K562 (cell line): ENCODE measurements around the gene LZTR1. TPM values are rescaled to one million over a fixed set of nuclear protein-coding genes. Genes with fewer than 3 reads are reported as not detected.

Source experiments
- IRF2 ChIP-seq: sonication (generic); formaldehyde crosslinking; IDR thresholded peaks from 2 replicates; pipeline ENCODE4 v1.8.1; 2022; ENCODE audit warnings: mild to moderate bottlenecking, missing genetic modification reagents
- ZNF586 ChIP-seq: fragments of 450-650 bp; formaldehyde crosslinking; conservative IDR thresholded peaks from 2 replicates; pipeline ENCODE4 v1.4.0; 2020; ENCODE audit warnings: mild to moderate bottlenecking, moderate library complexity
- polyA plus RNA-seq, 8 experiments: library from polyadenylated mRNA; depleted of rRNA in 4 of 8; stranded (reverse) in 5 of 8; unstranded in 3 of 8; fragments of >200 nt; fragmentation: Nextera tagmentation in 2 of 8; fragmentation: Illumina TruSeq in 1 of 8; extraction: Ambion mirVana in 2 of 8; extraction: Trizol in 1 of 8; gene quantifications; 2 replicates each; pipeline versions ENCODE4 v1.2.1 to v1.2.3, GENCODE V29; 2011 to 2014; ENCODE audit warnings: inconsistent platforms in 1 of 8, missing spikeins in 1 of 8
- total RNA-seq, 7 experiments: library from RNA; depleted of rRNA in 6 of 7; stranded (reverse); fragments of >200 nt in 6 of 7; fragmentation: Illumina TruSeq in 2 of 7; extraction: Trizol in 2 of 7; gene quantifications; 2 replicates each; pipeline versions ENCODE4 v1.2.1 to v1.2.3, GENCODE V29; 2011 to 2021; ENCODE audit warnings: low replicate concordance in 1 of 7
- TF ChIP-seq, protein P1 (sequence below), 2 experiments: fragments of 450-650 bp; IDR thresholded peaks; 2 replicates each; pipeline ENCODE4 v1.6.1; 2016; ENCODE audit warnings: mild to moderate bottlenecking in 2 of 2, borderline replicate concordance in 1 of 2, low read depth in 1 of 2, moderate library complexity in 1 of 2
- TF ChIP-seq, protein P2 (sequence below), 3 experiments: IDR thresholded peaks in 2 of 3; conservative IDR thresholded peaks in 1 of 3; 2 replicates each; pipeline ENCODE4 v1.5.1; 2011 to 2012; ENCODE audit warnings: low read length in 3 of 3, mild to moderate bottlenecking in 3 of 3, control low read depth in 2 of 3, improper control_type of control experiment in 1 of 3, inconsistent platforms in 1 of 3, low read depth in 1 of 3, mixed read lengths in 1 of 3, moderate library complexity in 1 of 3; ENCODE audit not compliant: insufficient read depth in 2 of 3
- TF ChIP-seq, protein P3 (sequence below): conservative IDR thresholded peaks from 2 replicates; pipeline ENCODE4 v1.6.1; 2011; ENCODE audit warnings: low read depth, mild to moderate bottlenecking, low read length; ENCODE audit not compliant: control insufficient read depth
- TF ChIP-seq, protein P4 (sequence below), 2 experiments: IDR thresholded peaks; 2 replicates each; pipeline ENCODE4 v1.6.1; 2011; ENCODE audit warnings: borderline replicate concordance in 1 of 2, control low read depth in 1 of 2, low read depth in 1 of 2, low read length in 1 of 2, mild to moderate bottlenecking in 1 of 2, mixed read lengths in 1 of 2, moderate library complexity in 1 of 2; ENCODE audit not compliant: insufficient read depth in 1 of 2, insufficient read length in 1 of 2, poor library complexity in 1 of 2, severe bottlenecking in 1 of 2; ENCODE audit errors: extremely low read depth in 1 of 2
- TF ChIP-seq, protein P5 (sequence below): IDR thresholded peaks from 2 replicates; pipeline ENCODE4 v1.6.1; 2011; ENCODE audit warnings: borderline replicate concordance, low read depth, mild to moderate bottlenecking, moderate library complexity, low read length; ENCODE audit not compliant: insufficient read depth, poor library complexity, severe bottlenecking
- TF ChIP-seq, protein P6 (sequence below): fragments of 450-650 bp; IDR thresholded peaks from 2 replicates; pipeline ENCODE4 v1.6.1; 2016; ENCODE audit warnings: missing biosample characterization, missing genetic modification characterization

LZTR1 gene
- total and polyA plus RNA-seq, 9 of the 15 experiments (the other 6 are each of a cell fraction or from before 2014, with no cell fraction given), result 2.2 to 135 (median 63.0) TPM

DNA sequence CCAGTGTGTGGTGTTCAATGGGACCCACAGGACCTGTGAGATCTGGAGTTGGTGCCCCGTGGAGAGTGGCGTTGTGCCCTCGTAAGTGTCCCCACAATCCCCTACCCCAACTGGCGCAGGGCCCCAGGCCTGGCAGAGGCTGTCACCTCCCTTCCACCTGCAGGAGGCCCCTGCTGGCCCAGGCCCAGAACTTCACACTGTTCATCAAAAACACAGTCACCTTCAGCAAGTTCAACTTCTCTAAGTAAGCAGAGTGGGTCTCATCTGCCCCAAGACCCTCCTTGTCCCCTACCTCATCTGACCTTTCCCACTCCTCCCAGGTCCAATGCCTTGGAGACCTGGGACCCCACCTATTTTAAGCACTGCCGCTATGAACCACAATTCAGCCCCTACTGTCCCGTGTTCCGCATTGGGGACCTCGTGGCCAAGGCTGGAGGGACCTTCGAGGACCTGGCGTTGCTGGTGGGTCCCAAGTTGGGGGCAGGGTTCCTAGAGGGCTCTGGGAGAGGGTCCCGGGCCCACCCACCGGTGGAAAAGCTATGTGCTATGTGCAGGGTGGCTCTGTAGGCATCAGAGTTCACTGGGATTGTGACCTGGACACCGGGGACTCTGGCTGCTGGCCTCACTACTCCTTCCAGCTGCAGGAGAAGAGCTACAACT, 41.0 kb downstream of the LZTR1 start (continued):
- TF ChIP-seq, protein P1, sequence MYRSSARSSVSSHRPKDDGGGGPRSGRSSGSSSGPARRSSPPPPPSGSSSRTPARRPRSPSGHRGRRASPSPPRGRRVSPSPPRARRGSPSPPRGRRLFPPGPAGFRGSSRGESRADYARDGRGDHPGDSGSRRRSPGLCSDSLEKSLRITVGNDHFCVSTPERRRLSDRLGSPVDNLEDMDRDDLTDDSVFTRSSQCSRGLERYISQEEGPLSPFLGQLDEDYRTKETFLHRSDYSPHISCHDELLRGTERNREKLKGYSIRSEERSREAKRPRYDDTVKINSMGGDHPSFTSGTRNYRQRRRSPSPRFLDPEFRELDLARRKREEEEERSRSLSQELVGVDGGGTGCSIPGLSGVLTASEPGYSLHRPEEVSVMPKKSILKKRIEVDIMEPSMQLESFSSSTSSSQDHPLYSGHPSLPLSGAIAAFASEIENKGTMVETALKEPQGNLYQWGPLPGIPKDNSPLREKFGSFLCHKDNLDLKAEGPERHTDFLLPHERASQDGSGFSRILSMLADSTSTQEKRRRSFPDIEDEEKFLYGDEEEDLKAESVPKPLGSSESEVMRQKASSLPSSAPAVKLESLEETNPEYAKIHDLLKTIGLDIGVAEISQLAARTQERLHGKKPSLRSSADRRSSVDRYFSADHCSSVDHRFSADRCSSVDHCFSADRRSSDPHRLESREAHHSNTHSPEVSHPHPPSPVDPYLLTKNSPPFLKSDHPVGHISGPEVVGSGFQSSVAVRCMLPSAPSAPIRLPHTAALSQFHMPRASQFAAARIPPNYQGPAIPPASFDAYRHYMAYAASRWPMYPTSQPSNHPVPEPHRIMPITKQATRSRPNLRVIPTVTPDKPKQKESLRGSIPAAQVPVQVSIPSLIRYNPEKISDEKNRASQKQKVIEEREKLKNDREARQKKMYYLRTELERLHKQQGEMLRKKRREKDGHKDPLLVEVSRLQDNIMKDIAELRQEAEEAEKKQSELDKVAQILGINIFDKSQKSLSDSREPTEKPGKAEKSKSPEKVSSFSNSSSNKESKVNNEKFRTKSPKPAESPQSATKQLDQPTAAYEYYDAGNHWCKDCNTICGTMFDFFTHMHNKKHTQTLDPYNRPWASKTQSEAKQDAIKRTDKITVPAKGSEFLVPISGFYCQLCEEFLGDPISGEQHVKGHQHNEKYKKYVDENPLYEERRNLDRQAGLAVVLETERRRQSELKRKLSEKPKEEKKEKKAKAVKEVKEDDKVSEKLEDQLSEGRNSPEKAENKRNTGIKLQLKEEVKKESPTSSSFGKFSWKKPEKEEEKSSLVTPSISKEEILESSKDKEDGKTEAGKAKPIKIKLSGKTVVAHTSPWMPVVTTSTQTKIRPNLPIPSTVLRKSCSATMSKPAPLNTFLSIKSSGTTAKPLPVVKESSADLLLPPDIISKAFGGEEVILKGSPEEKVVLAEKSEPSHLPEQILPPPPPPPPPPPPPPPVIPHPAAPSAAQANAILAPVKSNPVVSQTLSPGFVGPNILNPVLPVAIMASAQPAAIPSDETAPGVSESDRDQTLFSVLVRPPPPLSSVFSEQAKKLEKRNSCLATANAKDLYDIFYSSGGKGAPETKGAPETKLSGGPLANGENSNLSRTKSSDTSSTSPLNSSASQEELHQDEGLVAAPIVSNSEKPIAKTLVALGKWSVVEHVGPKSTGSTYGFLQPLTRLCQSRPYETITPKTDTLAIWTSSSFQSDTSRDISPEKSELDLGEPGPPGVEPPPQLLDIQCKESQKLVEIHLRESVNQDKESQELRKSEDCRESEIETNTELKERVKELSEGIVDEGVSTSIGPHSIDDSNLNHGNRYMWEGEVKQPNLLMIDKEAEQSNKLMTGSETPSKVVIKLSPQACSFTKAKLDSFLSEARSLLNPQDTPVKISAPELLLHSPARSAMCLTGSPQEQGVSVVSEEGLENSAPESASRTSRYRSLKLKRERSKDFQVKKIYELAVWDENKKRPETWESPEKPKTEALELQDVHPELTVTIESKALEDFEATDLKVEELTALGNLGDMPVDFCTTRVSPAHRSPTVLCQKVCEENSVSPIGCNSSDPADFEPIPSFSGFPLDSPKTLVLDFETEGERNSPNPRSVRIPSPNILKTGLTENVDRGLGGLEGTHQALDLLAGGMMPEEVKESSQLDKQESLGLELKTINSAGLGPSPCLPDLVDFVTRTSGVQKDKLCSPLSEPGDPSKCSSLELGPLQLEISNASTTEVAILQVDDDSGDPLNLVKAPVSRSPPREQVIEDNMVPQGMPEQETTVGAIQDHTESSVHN (IDR thresholded peaks at IDR 0.05; ENCODE audit: borderline replicate concordance in 1 of 2, low read depth in 1 of 2), result no peak
- TF ChIP-seq, protein P2, sequence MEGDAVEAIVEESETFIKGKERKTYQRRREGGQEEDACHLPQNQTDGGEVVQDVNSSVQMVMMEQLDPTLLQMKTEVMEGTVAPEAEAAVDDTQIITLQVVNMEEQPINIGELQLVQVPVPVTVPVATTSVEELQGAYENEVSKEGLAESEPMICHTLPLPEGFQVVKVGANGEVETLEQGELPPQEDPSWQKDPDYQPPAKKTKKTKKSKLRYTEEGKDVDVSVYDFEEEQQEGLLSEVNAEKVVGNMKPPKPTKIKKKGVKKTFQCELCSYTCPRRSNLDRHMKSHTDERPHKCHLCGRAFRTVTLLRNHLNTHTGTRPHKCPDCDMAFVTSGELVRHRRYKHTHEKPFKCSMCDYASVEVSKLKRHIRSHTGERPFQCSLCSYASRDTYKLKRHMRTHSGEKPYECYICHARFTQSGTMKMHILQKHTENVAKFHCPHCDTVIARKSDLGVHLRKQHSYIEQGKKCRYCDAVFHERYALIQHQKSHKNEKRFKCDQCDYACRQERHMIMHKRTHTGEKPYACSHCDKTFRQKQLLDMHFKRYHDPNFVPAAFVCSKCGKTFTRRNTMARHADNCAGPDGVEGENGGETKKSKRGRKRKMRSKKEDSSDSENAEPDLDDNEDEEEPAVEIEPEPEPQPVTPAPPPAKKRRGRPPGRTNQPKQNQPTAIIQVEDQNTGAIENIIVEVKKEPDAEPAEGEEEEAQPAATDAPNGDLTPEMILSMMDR (IDR thresholded peaks at IDR 0.05 in 2 of 3, conservative IDR thresholded peaks at IDR 0.05 in 1 of 3; ENCODE audit: insufficient read depth in 2 of 3, low read depth in 1 of 3, low read length in 3 of 3), result peak; percentile 50 to 73 (median 68)
- TF ChIP-seq, protein P3, sequence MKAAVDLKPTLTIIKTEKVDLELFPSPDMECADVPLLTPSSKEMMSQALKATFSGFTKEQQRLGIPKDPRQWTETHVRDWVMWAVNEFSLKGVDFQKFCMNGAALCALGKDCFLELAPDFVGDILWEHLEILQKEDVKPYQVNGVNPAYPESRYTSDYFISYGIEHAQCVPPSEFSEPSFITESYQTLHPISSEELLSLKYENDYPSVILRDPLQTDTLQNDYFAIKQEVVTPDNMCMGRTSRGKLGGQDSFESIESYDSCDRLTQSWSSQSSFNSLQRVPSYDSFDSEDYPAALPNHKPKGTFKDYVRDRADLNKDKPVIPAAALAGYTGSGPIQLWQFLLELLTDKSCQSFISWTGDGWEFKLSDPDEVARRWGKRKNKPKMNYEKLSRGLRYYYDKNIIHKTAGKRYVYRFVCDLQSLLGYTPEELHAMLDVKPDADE, result no peak
- TF ChIP-seq ZNF586 (0 out of 2 replicates have a peak, but pooled peaks have one; percentile 19), IRF2 (CRISPR knock-in tag) (no peak)
- TF ChIP-seq, protein P4, sequence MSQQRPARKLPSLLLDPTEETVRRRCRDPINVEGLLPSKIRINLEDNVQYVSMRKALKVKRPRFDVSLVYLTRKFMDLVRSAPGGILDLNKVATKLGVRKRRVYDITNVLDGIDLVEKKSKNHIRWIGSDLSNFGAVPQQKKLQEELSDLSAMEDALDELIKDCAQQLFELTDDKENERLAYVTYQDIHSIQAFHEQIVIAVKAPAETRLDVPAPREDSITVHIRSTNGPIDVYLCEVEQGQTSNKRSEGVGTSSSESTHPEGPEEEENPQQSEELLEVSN (IDR thresholded peaks at IDR 0.05; ENCODE audit: borderline replicate concordance in 1 of 2, extremely low read depth in 1 of 2, insufficient read depth in 1 of 2, insufficient read length in 1 of 2, low read depth in 1 of 2, low read length in 1 of 2, poor library complexity in 1 of 2, severe bottlenecking in 1 of 2), result peak in 1 of 2 experiments; percentile 21
- TF ChIP-seq, protein P5, sequence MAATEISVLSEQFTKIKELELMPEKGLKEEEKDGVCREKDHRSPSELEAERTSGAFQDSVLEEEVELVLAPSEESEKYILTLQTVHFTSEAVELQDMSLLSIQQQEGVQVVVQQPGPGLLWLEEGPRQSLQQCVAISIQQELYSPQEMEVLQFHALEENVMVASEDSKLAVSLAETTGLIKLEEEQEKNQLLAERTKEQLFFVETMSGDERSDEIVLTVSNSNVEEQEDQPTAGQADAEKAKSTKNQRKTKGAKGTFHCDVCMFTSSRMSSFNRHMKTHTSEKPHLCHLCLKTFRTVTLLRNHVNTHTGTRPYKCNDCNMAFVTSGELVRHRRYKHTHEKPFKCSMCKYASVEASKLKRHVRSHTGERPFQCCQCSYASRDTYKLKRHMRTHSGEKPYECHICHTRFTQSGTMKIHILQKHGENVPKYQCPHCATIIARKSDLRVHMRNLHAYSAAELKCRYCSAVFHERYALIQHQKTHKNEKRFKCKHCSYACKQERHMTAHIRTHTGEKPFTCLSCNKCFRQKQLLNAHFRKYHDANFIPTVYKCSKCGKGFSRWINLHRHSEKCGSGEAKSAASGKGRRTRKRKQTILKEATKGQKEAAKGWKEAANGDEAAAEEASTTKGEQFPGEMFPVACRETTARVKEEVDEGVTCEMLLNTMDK, result no peak
- TF ChIP-seq, protein P6, sequence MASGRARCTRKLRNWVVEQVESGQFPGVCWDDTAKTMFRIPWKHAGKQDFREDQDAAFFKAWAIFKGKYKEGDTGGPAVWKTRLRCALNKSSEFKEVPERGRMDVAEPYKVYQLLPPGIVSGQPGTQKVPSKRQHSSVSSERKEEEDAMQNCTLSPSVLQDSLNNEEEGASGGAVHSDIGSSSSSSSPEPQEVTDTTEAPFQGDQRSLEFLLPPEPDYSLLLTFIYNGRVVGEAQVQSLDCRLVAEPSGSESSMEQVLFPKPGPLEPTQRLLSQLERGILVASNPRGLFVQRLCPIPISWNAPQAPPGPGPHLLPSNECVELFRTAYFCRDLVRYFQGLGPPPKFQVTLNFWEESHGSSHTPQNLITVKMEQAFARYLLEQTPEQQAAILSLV, result no peak
